C4-2B (cell line): ENCODE results near the gene SFT2D3.

Experiments used
- H3K27ac ChIP-seq: fragments of 450-650 bp; 2 replicates; pipeline ENCODE4 v1.5.1; 2017
- CTCF ChIP-seq: fragments of 450-650 bp; conservative IDR thresholded peaks from 2 replicates; pipeline ENCODE4 v1.5.1; 2017; ENCODE audit warnings: mild to moderate bottlenecking
- ZFX ChIP-seq: fragments of 450-650 bp; IDR thresholded peaks from 2 replicates; pipeline ENCODE4 v1.6.1; 2017

Gene SFT2D3

GRCh38 chr2:127706215-127706990, 5.1 kb downstream of the SFT2D3 start:
- no peak overlapping the region for H3K27ac ChIP-seq
- TF ChIP-seq CTCF, result no peak
- TF ChIP-seq ZFX, result no peak

GRCh38 chr2:127707890-127708648, 6.8 kb downstream of the SFT2D3 start:
- H3K27ac ChIP-seq, result no peak overlapping the region
- no peak for TF ChIP-seq CTCF
- TF ChIP-seq ZFX, result no peak

- TF ChIP-seq CTCF, result no peak
- no peak for TF ChIP-seq ZFX
- H3K27ac ChIP-seq, result no peak overlapping the region
These were observed 8.0 kb downstream of the SFT2D3 start for GRCh38 chr2:127709336-127709735.

GRCh38 chr2:127712999-127713398, 11.7 kb downstream of the SFT2D3 start:
- no peak for TF ChIP-seq CTCF
- TF ChIP-seq ZFX, result no peak
- no peak overlapping the region for H3K27ac ChIP-seq

- TF ChIP-seq CTCF (no peak), ZFX (no peak)
- no peak overlapping the region for H3K27ac ChIP-seq
These were observed 12.3 kb downstream of the SFT2D3 start for GRCh38 chr2:127713562-127713961.

- no peak overlapping the region for H3K27ac ChIP-seq
- TF ChIP-seq ZFX (no peak), CTCF (no peak)
These were observed 14.6 kb downstream of the SFT2D3 start for GRCh38 chr2:127715778-127716449.

- TF ChIP-seq ZFX (no peak), CTCF (no peak)
- no peak overlapping the region for H3K27ac ChIP-seq
These were observed 17.0 kb downstream of the SFT2D3 start for GRCh38 chr2:127718271-127718670.
